GM12878 (cell line): Measurements from ENCODE around the gene ACTR8.

Experiments used
- ASH2L ChIP-seq: fragments of 300-600, 200-600 bp; sonication (generic); IDR thresholded peaks from 2 replicates; pipeline ENCODE4 v1.6.1; 2017; ENCODE audit warnings: low read depth, mild to moderate bottlenecking, borderline replicate concordance
- BCLAF1 ChIP-seq: fragments of 450-650 bp; IDR thresholded peaks from 2 replicates; pipeline ENCODE4 v1.6.1; 2017; ENCODE audit warnings: antibody characterized with exemption, mild to moderate bottlenecking, moderate library complexity
- BMI1 ChIP-seq: fragments of 450-650 bp; IDR thresholded peaks from 2 replicates; pipeline ENCODE4 v1.6.1; 2016; ENCODE audit warnings: mild to moderate bottlenecking, moderate library complexity, borderline replicate concordance
- BRCA1 ChIP-seq: IDR thresholded peaks from 2 replicates; pipeline ENCODE4 v1.6.1; 2011; ENCODE audit warnings: low read depth, low read length, improper control_type of control experiment
- EP300 ChIP-seq, 2 experiments: fragments of 150-350 bp in 1 of 2; IDR thresholded peaks; 2 replicates each; pipeline ENCODE4 v1.6.1; 2011 to 2012; ENCODE audit warnings: low read depth in 2 of 2, low read length in 2 of 2, borderline replicate concordance in 1 of 2, improper control_type of control experiment in 1 of 2, inconsistent platforms in 1 of 2; ENCODE audit not compliant: control insufficient read depth in 1 of 2
- EZH2 ChIP-seq: IDR thresholded peaks from 2 replicates; pipeline ENCODE4 v1.6.1; 2012; ENCODE audit warnings: low read depth, mild to moderate bottlenecking, control low read depth, inconsistent platforms, low read length, borderline replicate concordance; ENCODE audit not compliant: control insufficient read depth
- MYC ChIP-seq: IDR thresholded peaks from 2 replicates; pipeline ENCODE4 v1.6.1; 2011; ENCODE audit warnings: mild to moderate bottlenecking, low read length, moderate library complexity, inconsistent platforms; ENCODE audit not compliant: insufficient read depth, insufficient replicate concordance, insufficient read length, severe bottlenecking
- TCF7 ChIP-seq: IDR thresholded peaks from 2 replicates; pipeline ENCODE4 v1.6.1; 2014; ENCODE audit warnings: antibody characterized with exemption, borderline replicate concordance
- YY1 ChIP-seq: IDR thresholded peaks from 2 replicates; pipeline ENCODE4 v1.6.1; 2011; ENCODE audit warnings: low read depth, mild to moderate bottlenecking, low read length
- ZBTB33 ChIP-seq: fragments of 450-650 bp; IDR thresholded peaks from 2 replicates; pipeline ENCODE4 v1.6.1; 2017; ENCODE audit warnings: mild to moderate bottlenecking

- TF ChIP-seq ASH2L (no peak), EZH2 (no peak), MYC (no peak), EP300 (IDR thresholded peaks at IDR 0.05; ENCODE audit: borderline replicate concordance in 1 of 2, control insufficient read depth in 1 of 2, low read depth in 2 of 2, low read length in 2 of 2) (no peak), BMI1 (no peak), ZBTB33 (no peak), BCLAF1 (no peak), TCF7 (no peak), BRCA1 (no peak), YY1 (no peak)
These were observed 60.3 kb downstream of the ACTR8 start for GRCh38 chr3:53821631-53822121.
